Panc1 (cell line): ENCODE data around the gene OR4X1. TPM values are rescaled to one million over a fixed set of nuclear protein-coding genes. Genes with fewer than 3 reads are reported as not detected.

ENCODE experiments used
- ATAC-seq: fragments of 200-7000 bp; cut with Tn5 transposase; 2 replicates; pipeline ENCODE4 v1.9.1; 2020; ENCODE audit warnings: mild to moderate bottlenecking, moderate library complexity
- BruUV-seq: library from RNA; stranded (reverse); fragments of 400-500 nt; replicated peaks from 2 replicates; lab custom pipeline; 2021; lab: Mats Ljungman, UMichigan
- CTCF ChIA-PET: fragments of 300-600 bp; sonication (Branson Sonifier 250); formaldehyde crosslinking; loops from one replicate; lab custom pipeline; 2022; ENCODE audit warnings: antibody characterized with exemption; lab: Charles Lee
- POLR2A ChIA-PET: fragments of 300-600 bp; sonication (Branson Sonifier 250); formaldehyde crosslinking; loops from one replicate; lab custom pipeline; 2022; ENCODE audit warnings: antibody characterized with exemption; lab: Charles Lee
- DNase-seq: peaks from one replicate; pipeline ENCODE4 v3.0.0-alpha.2; 2010; ENCODE audit warnings: low read depth, low spot score
- H3K27ac ChIP-seq: 2 replicates; pipeline ENCODE4 v1.5.1; 2011; ENCODE audit warnings: mild to moderate bottlenecking, low read length, inconsistent platforms
- H3K27me3 ChIP-seq: fragments of 200-500 bp; sonication (Bioruptor generic); 2 replicates; pipeline ENCODE4 v1.6.0; 2014; ENCODE audit warnings: low read length, inconsistent platforms; ENCODE audit not compliant: control insufficient read depth, insufficient read depth
- H3K36me3 ChIP-seq: fragments of 200-500 bp; sonication (Bioruptor generic); 2 replicates; pipeline ENCODE4 v1.5.1; 2014; ENCODE audit warnings: inconsistent platforms, mild to moderate bottlenecking, low read length, moderate library complexity; ENCODE audit not compliant: control insufficient read depth, insufficient read depth
- H3K4me1 ChIP-seq: 2 replicates; pipeline ENCODE4 v1.5.1; 2011; ENCODE audit warnings: inconsistent platforms, mild to moderate bottlenecking, low read length, moderate library complexity; ENCODE audit not compliant: control insufficient read depth, insufficient read depth
- H3K4me3 ChIP-seq, 2 experiments: 2 replicates each; pipeline ENCODE4 v1.5.1; 2011 to 2012; ENCODE audit warnings: low read depth in 2 of 2, low read length in 2 of 2, mild to moderate bottlenecking in 2 of 2, inconsistent platforms in 1 of 2, moderate library complexity in 1 of 2
- H3K9me3 ChIP-seq: fragments of 200-500 bp; sonication (Bioruptor generic); 2 replicates; pipeline ENCODE4 v1.5.1; 2014; ENCODE audit warnings: low read depth, mild to moderate bottlenecking, inconsistent platforms, low read length, moderate library complexity; ENCODE audit not compliant: control insufficient read depth, insufficient read depth
- POLR2AphosphoS5 ChIP-seq: IDR thresholded peaks from 2 replicates; pipeline ENCODE4 v1.6.1; 2012; ENCODE audit warnings: mild to moderate bottlenecking, low read depth, low read length, moderate library complexity
- REST ChIP-seq, 2 experiments: IDR thresholded peaks; 2 replicates each; pipeline ENCODE4 v1.6.1; 2011 to 2012; ENCODE audit warnings: low read depth in 2 of 2, control low read depth in 1 of 2, low read length in 1 of 2, mild to moderate bottlenecking in 1 of 2, moderate library complexity in 1 of 2; ENCODE audit not compliant: insufficient read depth in 1 of 2
- SIN3A ChIP-seq: IDR thresholded peaks from 2 replicates; pipeline ENCODE4 v1.6.1; 2012; ENCODE audit warnings: low read depth, mild to moderate bottlenecking, low read length, moderate library complexity, borderline replicate concordance; ENCODE audit not compliant: insufficient read depth
- TCF7L2 ChIP-seq: IDR thresholded peaks from 2 replicates; pipeline ENCODE4 v1.6.1; 2011; ENCODE audit warnings: mild to moderate bottlenecking, low read depth, low read length, inconsistent platforms
- in situ Hi-C: cut with HindIII; loops from 2 replicates; pipeline ENCODE4 v1.10.0; 2016; ENCODE audit warnings: low sequenced_read_pairs, low pct_unique_long_range_greater_than_20kb
- intact Hi-C: fragments of 100-400 bp; cut with micrococcal nuclease; formaldehyde crosslinking; loops from one replicate; pipeline ENCODE4 v1.10.0; 2022; ENCODE audit not compliant: unreplicated experiment
- total RNA-seq: library from RNA; stranded (reverse); gene quantifications from one replicate; pipeline ENCODE4 v1.2.1, GENCODE V29; 2021; ENCODE audit not compliant: unreplicated experiment
- TF ChIP-seq, protein P1 (sequence below): fragments of 450-650 bp; IDR thresholded peaks from 2 replicates; pipeline ENCODE4 v1.5.1; 2017; ENCODE audit warnings: mild to moderate bottlenecking

The OR4X1 gene
- total RNA-seq, 1 experiment from 2014 or later = not detected

DNA sequence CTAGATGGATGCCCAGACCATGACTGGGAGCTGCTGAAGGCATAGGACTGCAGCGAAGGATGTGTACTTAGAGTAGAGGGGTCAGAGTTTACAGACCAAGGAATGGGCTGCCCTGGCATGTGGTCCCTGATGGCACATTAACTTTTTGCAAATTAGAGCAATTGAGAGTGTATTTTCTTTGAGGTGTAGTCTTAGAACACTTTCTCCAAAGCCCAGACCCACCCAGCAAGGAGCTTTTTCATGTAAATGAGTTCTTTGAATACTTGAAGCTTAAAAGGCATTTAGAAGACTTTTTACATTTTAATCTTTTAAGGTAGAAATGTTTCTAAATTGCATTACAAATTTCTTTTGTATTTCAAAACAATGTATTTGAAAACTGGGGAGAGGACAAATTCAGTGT is 8.9 kb downstream of the OR4X1 start:
- Histone ChIP-seq H3K4me3 (no peak overlapping the region), H3K4me1 (no peaks in the 10 kb centered on the region), H3K27me3 (no peaks in the 10 kb centered on the region), H3K36me3 (no peaks in the 10 kb centered on the region), H3K27ac (no peak overlapping the region), H3K9me3 (no peaks in the 10 kb centered on the region)
- TF ChIP-seq REST (IDR thresholded peaks at IDR 0.05; ENCODE audit: insufficient read depth in 1 of 2, low read depth in 2 of 2, low read length in 1 of 2) (no peak), TCF7L2 (no peak), SIN3A (no peak), POLR2AphosphoS5 (no peak)
- TF ChIP-seq, protein P1, sequence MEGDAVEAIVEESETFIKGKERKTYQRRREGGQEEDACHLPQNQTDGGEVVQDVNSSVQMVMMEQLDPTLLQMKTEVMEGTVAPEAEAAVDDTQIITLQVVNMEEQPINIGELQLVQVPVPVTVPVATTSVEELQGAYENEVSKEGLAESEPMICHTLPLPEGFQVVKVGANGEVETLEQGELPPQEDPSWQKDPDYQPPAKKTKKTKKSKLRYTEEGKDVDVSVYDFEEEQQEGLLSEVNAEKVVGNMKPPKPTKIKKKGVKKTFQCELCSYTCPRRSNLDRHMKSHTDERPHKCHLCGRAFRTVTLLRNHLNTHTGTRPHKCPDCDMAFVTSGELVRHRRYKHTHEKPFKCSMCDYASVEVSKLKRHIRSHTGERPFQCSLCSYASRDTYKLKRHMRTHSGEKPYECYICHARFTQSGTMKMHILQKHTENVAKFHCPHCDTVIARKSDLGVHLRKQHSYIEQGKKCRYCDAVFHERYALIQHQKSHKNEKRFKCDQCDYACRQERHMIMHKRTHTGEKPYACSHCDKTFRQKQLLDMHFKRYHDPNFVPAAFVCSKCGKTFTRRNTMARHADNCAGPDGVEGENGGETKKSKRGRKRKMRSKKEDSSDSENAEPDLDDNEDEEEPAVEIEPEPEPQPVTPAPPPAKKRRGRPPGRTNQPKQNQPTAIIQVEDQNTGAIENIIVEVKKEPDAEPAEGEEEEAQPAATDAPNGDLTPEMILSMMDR = no peak
- no TSS peak for BruUV-seq
- intact Hi-C loops (no loop called here), in situ Hi-C loops (no loop called here)
- ChIA-PET CTCF (no interaction called here), POLR2A (no interaction called here)
- DNase-seq = no peak
- ATAC-seq = no peak

GRCh38 chr11:48305923-48306322 is 42.3 kb downstream of the OR4X1 start, which contains the start of gene OR4S1:
TSS of gene OR4S1 (plus strand) at chr11:48306223. CDS start at chr11:48306223, 0 bp downstream.
- POLR2A ChIA-PET = no interaction called here
- H3K4me3 ChIP-seq = no peak within 1 kb of the TSS
- ATAC-seq (no peak), DNase-seq (no peak)
- no peak within 1 kb of the TSS for H3K27ac ChIP-seq
- intact Hi-C loops = loop anchor here (10.0 kb wide), 1 partner anchor 131 kb away; no protein-coding TSS in a partner anchor
- H3K9me3 ChIP-seq = no peaks in the 10 kb centered on the region
- no peak for TF ChIP-seq POLR2AphosphoS5
- TF ChIP-seq, protein P1 = no peak
- no peak for TF ChIP-seq TCF7L2
- TF ChIP-seq SIN3A = no peak
- no peak for TF ChIP-seq REST (IDR thresholded peaks at IDR 0.05; ENCODE audit: insufficient read depth in 1 of 2, low read depth in 2 of 2, low read length in 1 of 2)
- CTCF ChIA-PET = no interaction called here
- in situ Hi-C loops = no loop called here
- no TSS peak for BruUV-seq
- H3K27me3 ChIP-seq = no peaks in the 10 kb centered on the region
- no peaks in the 10 kb centered on the region for H3K36me3 ChIP-seq
- no peaks in the 10 kb centered on the region for H3K4me1 ChIP-seq
